Measurements from ENCODE around the gene ELFN1.
"Not testable (repeated sequence)": the region's sequence is repeated elsewhere in the genome, so short reads cannot be mapped to it uniquely, and the experiment has no call there.

The ELFN1 gene

DNA sequence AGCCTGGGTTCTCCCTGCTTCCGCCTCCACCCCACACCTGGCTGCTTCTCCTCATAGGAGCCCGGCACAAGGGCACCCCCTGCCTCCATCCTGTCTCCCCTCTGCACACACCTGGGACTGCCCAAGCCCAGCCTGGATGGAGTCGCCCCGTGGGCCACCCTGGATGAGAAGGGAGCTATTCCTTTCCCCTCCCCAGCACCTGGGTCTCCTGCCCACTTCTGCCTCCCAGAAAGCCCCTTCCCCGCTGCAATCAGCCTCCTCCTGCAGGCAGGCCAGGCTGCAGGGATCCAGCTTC is 45.2 kb downstream of the ELFN1 start:
- no peak overlapping the region for H2AFZ ChIP-seq (ENCODE audit: low read length, unreplicated experiment)
- H3K27me3 ChIP-seq (ENCODE audit: insufficient read depth, low read length) = no peaks in the 10 kb centered on the region
- no peaks in the 10 kb centered on the region for H3K79me2 ChIP-seq (ENCODE audit: control insufficient read depth, insufficient read depth, low read length, unreplicated experiment)
- H3K4me3 ChIP-seq (ENCODE audit: low read depth, low read length) = no peak overlapping the region
- H3K4me1 ChIP-seq (ENCODE audit: control insufficient read depth, insufficient read depth, low read length, unreplicated experiment) = peaks cover 14% of the 10 kb centered on the region
- H3K27ac ChIP-seq (ENCODE audit: low read depth, low read length) = no peak overlapping the region
- H3K36me3 ChIP-seq (ENCODE audit: insufficient read depth, low read length) = no peaks in the 10 kb centered on the region

GRCh38 chr7:1715671-1716074 is 45.6 kb downstream of the ELFN1 start:
- H3K4me3 ChIP-seq (ENCODE audit: low read depth, low read length) = no peak overlapping the region
- no peak overlapping the region for H3K27ac ChIP-seq (ENCODE audit: low read depth, low read length)
- peaks cover 14% of the 10 kb centered on the region for H3K4me1 ChIP-seq (ENCODE audit: control insufficient read depth, insufficient read depth, low read length, unreplicated experiment)
- H3K27me3 ChIP-seq (ENCODE audit: insufficient read depth, low read length) = no peaks in the 10 kb centered on the region
- no peaks in the 10 kb centered on the region for H3K36me3 ChIP-seq (ENCODE audit: insufficient read depth, low read length)
- H2AFZ ChIP-seq (ENCODE audit: low read length, unreplicated experiment) = no peak overlapping the region
- H3K79me2 ChIP-seq (ENCODE audit: control insufficient read depth, insufficient read depth, low read length, unreplicated experiment) = no peaks in the 10 kb centered on the region

GRCh38 chr7:1716263-1717094 is 46.4 kb downstream of the ELFN1 start:
- H3K27ac ChIP-seq (ENCODE audit: low read depth, low read length) = no peak overlapping the region
- peak overlapping the region; percentile 2; the same call in 1 of the 2 replicates for H3K4me3 ChIP-seq (ENCODE audit: low read depth, low read length)
- H2AFZ ChIP-seq (ENCODE audit: low read length, unreplicated experiment) = no peak overlapping the region
- H3K27me3 ChIP-seq (ENCODE audit: insufficient read depth, low read length) = no peaks in the 10 kb centered on the region
- peaks cover 14% of the 10 kb centered on the region for H3K4me1 ChIP-seq (ENCODE audit: control insufficient read depth, insufficient read depth, low read length, unreplicated experiment)
- no peaks in the 10 kb centered on the region for H3K79me2 ChIP-seq (ENCODE audit: control insufficient read depth, insufficient read depth, low read length, unreplicated experiment)
- H3K36me3 ChIP-seq (ENCODE audit: insufficient read depth, low read length) = no peaks in the 10 kb centered on the region

- Histone ChIP-seq H3K4me3 (ENCODE audit: low read depth, low read length) (no peak overlapping the region), H3K4me1 (ENCODE audit: control insufficient read depth, insufficient read depth, low read length, unreplicated experiment) (peaks cover 14% of the 10 kb centered on the region), H3K79me2 (ENCODE audit: control insufficient read depth, insufficient read depth, low read length, unreplicated experiment) (no peaks in the 10 kb centered on the region), H3K27ac (ENCODE audit: low read depth, low read length) (no peak overlapping the region), H3K36me3 (ENCODE audit: insufficient read depth, low read length) (no peaks in the 10 kb centered on the region), H2AFZ (ENCODE audit: low read length, unreplicated experiment) (no peak overlapping the region), H3K27me3 (ENCODE audit: insufficient read depth, low read length) (no peaks in the 10 kb centered on the region)
Measured at GRCh38 chr7:1717095-1717483, 47.0 kb downstream of the ELFN1 start.

DNA sequence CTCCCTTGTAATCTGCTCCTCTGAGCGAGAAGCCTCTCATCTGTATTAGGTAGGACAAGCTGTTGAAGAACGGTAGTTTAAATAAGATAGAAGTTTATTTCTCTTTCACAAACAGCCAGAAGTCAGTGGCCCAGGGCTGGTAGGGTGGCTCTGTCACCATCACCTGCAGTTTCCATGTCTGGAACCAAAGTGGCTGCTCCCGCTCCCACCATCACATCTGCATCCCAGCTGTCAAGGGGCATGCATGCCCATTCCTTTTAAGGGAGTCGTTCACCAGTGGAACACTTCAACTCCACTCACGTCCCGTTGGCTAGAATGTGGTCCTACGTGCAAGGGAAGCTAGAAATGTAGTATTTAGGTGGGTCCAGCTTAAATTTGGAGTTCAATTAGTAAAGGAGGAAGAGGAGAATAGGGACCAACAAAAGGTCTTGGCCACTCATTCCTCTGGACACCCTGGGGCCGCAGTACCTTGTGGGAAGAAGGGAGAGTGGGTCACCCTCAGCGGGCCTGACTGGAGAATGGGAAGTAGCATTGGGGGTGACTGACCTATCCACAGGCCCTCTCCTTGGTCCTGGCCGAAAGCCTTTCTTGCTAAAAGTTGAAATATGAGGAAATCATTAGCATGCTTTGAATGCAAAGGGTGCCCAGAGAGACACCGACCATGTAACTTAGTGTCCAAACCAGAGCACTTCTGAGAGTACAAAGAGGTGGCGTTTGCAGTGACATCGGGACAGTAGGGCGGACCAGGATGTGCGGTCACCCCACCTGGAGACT is 48.0 kb downstream of the ELFN1 start:
- no peaks in the 10 kb centered on the region for H3K27me3 ChIP-seq (ENCODE audit: insufficient read depth, low read length)
- H3K4me1 ChIP-seq (ENCODE audit: control insufficient read depth, insufficient read depth, low read length, unreplicated experiment) = peaks cover 14% of the 10 kb centered on the region
- H3K36me3 ChIP-seq (ENCODE audit: insufficient read depth, low read length) = no peaks in the 10 kb centered on the region
- H2AFZ ChIP-seq (ENCODE audit: low read length, unreplicated experiment) = no peak overlapping the region
- no peaks in the 10 kb centered on the region for H3K79me2 ChIP-seq (ENCODE audit: control insufficient read depth, insufficient read depth, low read length, unreplicated experiment)
- H3K27ac ChIP-seq (ENCODE audit: low read depth, low read length) = no peak overlapping the region
- no peak overlapping the region for H3K4me3 ChIP-seq (ENCODE audit: low read depth, low read length)

DNA sequence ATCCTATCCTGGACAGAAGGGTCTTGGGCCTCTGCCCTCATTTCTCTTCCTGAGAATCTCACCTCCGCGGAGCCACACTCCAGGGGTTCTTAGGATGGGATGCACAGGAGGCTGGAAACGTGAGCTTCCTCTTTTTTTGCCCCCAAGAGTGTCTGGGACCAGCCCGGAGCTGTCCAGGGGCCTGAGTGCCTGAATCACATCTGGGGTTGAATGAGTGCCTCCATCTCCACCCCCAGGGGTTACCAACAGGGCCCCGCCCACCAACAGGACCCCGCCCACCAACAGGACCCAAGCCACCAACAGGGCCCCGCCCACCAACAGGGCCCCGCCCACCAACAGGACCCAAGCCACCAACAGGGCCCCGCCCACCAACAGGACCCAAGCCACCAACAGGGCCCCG is 48.8 kb downstream of the ELFN1 start:
- peaks cover 14% of the 10 kb centered on the region for H3K4me1 ChIP-seq (ENCODE audit: control insufficient read depth, insufficient read depth, low read length, unreplicated experiment)
- H2AFZ ChIP-seq (ENCODE audit: low read length, unreplicated experiment); H3K36me3 ChIP-seq (ENCODE audit: insufficient read depth, low read length); H3K27me3 ChIP-seq (ENCODE audit: insufficient read depth, low read length); H3K27ac ChIP-seq (ENCODE audit: low read depth, low read length); H3K4me3 ChIP-seq (ENCODE audit: low read depth, low read length); H3K79me2 ChIP-seq (ENCODE audit: control insufficient read depth, insufficient read depth, low read length, unreplicated experiment): not testable (repeated sequence)

GRCh38 chr7:1719256-1719655 is 49.2 kb downstream of the ELFN1 start:
- H3K27ac ChIP-seq (ENCODE audit: low read depth, low read length); H2AFZ ChIP-seq (ENCODE audit: low read length, unreplicated experiment); H3K36me3 ChIP-seq (ENCODE audit: insufficient read depth, low read length); H3K4me3 ChIP-seq (ENCODE audit: low read depth, low read length); H3K79me2 ChIP-seq (ENCODE audit: control insufficient read depth, insufficient read depth, low read length, unreplicated experiment); H3K27me3 ChIP-seq (ENCODE audit: insufficient read depth, low read length): not testable (repeated sequence)
- peaks cover 14% of the 10 kb centered on the region for H3K4me1 ChIP-seq (ENCODE audit: control insufficient read depth, insufficient read depth, low read length, unreplicated experiment)

DNA sequence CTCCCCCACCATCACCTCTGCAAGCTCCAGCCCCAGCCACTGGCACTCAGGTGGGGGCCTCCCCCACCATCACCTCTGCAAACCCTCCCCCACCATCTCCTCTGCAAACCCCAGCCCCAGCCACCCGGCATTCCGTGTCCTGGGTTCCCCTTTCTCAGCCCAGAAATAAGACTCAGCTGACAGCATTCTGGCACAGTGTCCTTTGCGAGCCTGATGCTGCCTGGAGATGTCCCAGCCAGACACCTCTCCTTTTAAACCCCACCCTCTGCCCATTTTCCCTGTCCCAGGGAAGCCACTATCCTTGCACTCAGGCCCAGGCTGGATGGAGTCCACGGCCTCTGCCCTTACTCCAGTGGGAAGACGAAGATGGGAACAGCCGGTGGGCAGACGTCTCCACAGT is 49.8 kb downstream of the ELFN1 start:
- no peak overlapping the region for H2AFZ ChIP-seq (ENCODE audit: low read length, unreplicated experiment)
- no peaks in the 10 kb centered on the region for H3K79me2 ChIP-seq (ENCODE audit: control insufficient read depth, insufficient read depth, low read length, unreplicated experiment)
- H3K4me1 ChIP-seq (ENCODE audit: control insufficient read depth, insufficient read depth, low read length, unreplicated experiment) = peaks cover 14% of the 10 kb centered on the region
- H3K36me3 ChIP-seq (ENCODE audit: insufficient read depth, low read length) = no peaks in the 10 kb centered on the region
- no peak overlapping the region for H3K27ac ChIP-seq (ENCODE audit: low read depth, low read length)
- no peak overlapping the region for H3K4me3 ChIP-seq (ENCODE audit: low read depth, low read length)
- no peaks in the 10 kb centered on the region for H3K27me3 ChIP-seq (ENCODE audit: insufficient read depth, low read length)

DNA sequence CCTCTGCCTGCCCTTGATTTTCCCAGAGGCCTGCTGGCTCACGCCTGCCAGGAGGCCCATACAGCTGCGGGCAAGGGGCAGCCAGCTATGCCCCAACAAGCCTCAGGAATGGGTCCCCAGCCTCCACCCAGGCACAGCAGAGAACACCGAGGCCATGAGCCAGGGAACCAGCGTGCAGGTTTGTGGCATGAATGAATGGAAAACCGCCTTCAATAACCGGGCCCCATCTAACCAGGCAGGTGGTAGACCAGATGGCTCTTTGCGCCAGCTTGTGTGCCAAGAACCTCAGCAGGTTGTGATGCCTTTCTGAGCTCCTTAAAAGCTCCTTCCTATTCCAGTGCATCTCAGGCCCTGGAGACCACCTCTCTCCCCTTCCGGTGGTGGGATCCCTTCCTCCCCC is 50.2 kb downstream of the ELFN1 start:
- Histone ChIP-seq H3K4me1 (ENCODE audit: control insufficient read depth, insufficient read depth, low read length, unreplicated experiment) (peaks cover 14% of the 10 kb centered on the region), H3K79me2 (ENCODE audit: control insufficient read depth, insufficient read depth, low read length, unreplicated experiment) (no peaks in the 10 kb centered on the region), H2AFZ (ENCODE audit: low read length, unreplicated experiment) (no peak overlapping the region), H3K36me3 (ENCODE audit: insufficient read depth, low read length) (no peaks in the 10 kb centered on the region), H3K27ac (ENCODE audit: low read depth, low read length) (no peak overlapping the region), H3K27me3 (ENCODE audit: insufficient read depth, low read length) (no peaks in the 10 kb centered on the region), H3K4me3 (ENCODE audit: low read depth, low read length) (no peak overlapping the region)

- Histone ChIP-seq H3K27me3 (ENCODE audit: insufficient read depth, low read length) (peaks cover 3% of the 10 kb centered on the region; the same call in 1 of the 2 replicates), H2AFZ (ENCODE audit: low read length, unreplicated experiment) (no peak overlapping the region), H3K4me1 (ENCODE audit: control insufficient read depth, insufficient read depth, low read length, unreplicated experiment) (peaks cover 13% of the 10 kb centered on the region), H3K27ac (ENCODE audit: low read depth, low read length) (no peak overlapping the region), H3K79me2 (ENCODE audit: control insufficient read depth, insufficient read depth, low read length, unreplicated experiment) (no peaks in the 10 kb centered on the region), H3K4me3 (ENCODE audit: low read depth, low read length) (no peak overlapping the region), H3K36me3 (ENCODE audit: insufficient read depth, low read length) (no peaks in the 10 kb centered on the region)
Measured at GRCh38 chr7:1721047-1721690, 51.1 kb downstream of the ELFN1 start.
